Cerebellar cortex (tissue), 1 donor: Measurements from ENCODE around the gene ZNF674.
"Not testable (repeated sequence)": the region's sequence is repeated elsewhere in the genome, so short reads cannot be mapped to it uniquely, and the experiment has no call there.

ENCODE experiments used
- DNase-seq: peaks from one replicate; pipeline ENCODE4 v3.0.0-alpha.2; 2015; ENCODE audit warnings: low spot score

The ZNF674 gene

GRCh38 chrX:46569621-46570020 is 24.4 kb upstream of the ZNF674 start:
- no peak for DNase-seq

DNA sequence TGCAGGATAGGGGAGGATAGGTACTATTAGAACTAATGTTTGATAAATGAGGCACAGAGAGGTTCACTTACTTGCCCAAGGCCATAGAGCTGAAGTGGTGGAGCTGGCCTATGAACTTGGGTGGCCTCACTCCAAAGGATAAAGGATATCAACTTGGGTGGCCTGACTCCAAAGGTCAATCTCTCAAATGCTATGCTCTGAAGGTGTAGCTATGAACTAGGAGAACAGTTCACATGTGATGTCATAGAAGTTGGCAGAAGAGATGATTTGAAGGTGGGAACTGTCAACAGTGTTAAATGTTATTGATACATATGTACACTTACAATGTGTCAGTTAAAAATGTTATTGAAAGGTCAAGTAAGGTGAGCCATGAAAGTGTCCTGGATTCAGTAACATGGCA is 22.2 kb upstream of the ZNF674 start:
- no peak for DNase-seq

DNA sequence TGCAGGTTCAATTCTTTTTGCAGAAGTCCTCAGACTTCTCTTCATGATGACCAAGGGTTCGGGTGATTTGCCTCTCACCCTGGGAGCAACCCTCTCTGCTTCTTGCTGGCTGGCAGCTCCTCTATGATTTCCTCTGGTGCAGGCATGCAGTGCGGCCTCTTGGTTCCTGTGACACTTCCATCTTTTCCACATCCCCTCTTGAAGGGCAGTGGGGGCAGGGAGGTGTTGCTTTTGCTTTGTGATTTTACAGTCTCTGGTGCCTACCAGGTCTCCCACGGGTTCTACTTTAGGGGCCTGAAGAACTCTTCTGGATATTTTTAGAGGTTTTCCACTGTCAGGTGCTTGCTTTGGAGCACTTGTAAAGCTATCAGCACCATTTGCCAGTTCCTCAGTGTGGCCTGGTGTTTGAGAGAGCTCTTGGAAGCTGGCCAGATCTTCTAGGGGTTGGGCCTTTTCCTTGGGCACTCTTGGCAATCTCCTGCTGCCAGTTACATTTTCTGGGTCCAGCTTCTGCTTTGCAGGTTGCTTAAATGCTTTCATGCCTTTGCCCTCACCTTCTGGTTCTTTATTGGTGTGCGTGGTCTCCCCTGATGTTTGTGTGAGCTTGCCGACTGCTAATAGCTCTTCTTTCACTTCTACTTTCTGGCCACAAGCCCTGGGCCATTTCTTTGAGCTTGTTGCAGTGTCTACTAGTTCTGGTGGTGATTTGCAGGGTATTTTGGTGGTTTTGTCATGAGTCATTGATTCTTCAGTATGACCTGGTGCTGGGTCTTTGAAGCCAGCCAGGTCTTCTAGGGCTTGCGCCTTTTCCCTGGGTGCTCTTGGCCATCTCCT is 16.8 kb upstream of the ZNF674 start:
- peak; percentile 22 for DNase-seq

DNA sequence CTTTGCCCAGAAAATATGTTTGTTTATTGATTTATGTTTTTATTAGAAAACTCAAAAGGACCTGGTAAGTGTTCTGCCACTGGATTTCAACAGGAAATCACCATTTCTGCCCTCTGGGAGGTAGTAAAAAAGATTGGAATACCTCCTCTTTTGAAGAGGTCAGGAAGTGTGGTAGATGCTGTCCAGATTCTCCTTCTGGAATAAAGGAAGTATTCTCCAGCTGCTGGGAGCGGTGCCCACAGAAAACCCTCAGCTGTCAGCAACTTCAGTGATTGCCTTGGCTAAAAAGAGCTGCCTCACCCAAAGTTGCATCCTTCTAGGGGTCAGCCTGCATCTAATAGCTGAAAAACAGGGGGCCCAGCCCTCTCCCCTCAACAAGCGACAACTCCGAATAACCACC is 13.8 kb upstream of the ZNF674 start:
- no peak for DNase-seq

DNA sequence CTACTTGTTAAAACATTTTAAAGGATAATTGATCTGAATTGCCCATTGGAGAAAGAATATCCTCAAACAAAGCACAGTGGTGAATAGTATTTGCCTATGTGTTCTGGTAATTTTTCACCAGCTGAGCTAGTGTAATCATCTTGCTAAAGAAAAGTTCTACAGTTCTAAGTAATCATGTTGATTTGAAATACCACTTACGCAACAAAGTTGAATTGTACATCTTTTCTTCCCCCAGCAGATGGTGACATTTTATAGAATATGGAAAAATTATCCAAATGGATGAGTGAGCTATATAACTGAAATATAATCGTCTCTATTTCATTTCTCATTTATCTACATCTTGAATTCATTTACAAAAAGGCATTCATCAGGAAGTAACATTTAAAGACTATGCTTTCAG is 9.7 kb upstream of the ZNF674 start:
- no peak for DNase-seq

DNA sequence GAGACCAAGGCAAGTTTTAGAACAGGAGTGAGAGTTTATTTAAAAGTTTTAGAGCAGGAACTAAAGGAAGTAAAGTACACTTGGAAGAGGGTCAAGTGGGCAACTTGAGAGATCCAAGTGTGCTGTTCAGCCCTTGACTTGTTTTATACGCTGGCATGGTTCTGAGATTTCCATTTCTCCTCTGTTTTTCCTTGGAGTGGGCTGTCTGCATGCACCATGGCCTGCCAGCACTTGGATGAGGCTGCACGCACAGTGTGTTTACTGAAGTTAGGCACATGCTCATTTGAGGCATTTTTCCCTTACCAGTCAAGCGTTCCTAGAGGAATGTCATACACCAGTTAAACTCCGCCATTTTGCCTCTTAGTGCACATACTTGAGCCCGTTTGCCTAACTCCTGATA is 8.7 kb upstream of the ZNF674 start:
- no peak for DNase-seq

GRCh38 chrX:46551494-46552128 is 6.4 kb upstream of the ZNF674 start:
- no peak for DNase-seq

DNA sequence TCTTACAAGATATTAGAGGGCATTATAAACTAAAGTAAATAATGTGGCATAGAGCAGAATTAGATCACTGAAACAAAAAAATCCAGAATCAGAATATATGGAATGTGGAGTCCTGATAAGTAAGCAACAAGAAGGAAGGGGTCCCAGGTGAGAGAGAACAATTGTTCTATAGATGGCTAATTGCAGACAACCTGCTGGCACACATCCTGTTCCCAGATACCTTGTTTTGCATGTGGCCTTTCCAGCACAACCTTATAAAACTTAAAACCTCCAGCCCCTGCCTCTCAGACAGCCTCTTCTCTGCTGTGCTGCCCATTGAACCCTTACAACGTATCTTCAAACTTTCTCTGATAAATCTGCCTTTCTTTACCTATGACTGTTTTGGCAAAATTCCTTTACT is 4.7 kb upstream of the ZNF674 start:
- DNase-seq: no peak

DNA sequence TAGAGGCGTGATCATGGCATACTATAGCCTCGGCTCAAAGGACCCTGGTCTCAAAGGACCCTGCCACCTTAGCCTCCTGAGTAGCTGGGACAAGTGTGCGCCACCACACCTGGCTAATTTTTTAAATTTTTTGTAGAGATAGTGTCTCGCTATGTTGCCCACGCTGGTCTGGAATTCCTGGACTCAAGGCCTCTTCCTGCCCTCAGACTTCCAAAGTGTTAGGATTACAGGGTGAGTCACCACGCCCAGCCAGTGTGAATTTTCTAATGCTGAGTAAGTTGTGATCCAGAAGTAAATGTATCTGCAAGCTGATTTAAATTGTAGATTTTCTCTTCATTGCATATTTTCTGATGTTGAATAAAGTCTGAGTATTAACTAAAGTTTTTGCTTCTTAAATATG is 2.6 kb upstream of the ZNF674 start:
- no peak for DNase-seq

- peak; percentile 1 for DNase-seq
Measured at GRCh38 chrX:46544527-46544926, 694 bp downstream of the ZNF674 start.

- DNase-seq: no peak
Measured at GRCh38 chrX:46543441-46543840, 1.8 kb downstream of the ZNF674 start.

- no peak for DNase-seq
Measured at GRCh38 chrX:46531442-46531841, 13.8 kb downstream of the ZNF674 start.

DNA sequence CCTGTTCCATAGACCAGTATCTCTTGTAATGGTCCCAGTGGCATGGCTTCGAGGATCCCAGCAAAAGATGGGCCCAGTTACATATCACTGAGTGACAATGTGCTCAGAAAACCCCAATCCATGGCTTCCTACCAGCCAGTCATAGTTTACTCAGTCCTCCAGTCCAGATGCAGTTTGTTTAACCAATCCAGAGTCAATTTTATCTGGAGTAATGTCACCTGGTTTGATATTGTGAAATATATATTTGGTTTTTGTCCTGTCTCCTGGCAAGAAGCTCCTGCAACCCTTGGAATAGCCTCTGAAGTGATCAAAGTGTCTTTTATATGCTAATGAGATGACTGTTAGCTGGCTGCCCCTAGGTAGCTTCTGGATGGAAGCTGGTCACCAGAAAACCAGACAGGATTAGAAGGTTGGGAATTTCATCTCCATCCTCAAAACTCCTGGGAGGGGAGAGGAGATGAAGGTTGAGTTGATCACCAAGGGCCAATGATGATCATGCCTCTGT is 14.8 kb downstream of the ZNF674 start:
- not testable (repeated sequence) for DNase-seq

DNA sequence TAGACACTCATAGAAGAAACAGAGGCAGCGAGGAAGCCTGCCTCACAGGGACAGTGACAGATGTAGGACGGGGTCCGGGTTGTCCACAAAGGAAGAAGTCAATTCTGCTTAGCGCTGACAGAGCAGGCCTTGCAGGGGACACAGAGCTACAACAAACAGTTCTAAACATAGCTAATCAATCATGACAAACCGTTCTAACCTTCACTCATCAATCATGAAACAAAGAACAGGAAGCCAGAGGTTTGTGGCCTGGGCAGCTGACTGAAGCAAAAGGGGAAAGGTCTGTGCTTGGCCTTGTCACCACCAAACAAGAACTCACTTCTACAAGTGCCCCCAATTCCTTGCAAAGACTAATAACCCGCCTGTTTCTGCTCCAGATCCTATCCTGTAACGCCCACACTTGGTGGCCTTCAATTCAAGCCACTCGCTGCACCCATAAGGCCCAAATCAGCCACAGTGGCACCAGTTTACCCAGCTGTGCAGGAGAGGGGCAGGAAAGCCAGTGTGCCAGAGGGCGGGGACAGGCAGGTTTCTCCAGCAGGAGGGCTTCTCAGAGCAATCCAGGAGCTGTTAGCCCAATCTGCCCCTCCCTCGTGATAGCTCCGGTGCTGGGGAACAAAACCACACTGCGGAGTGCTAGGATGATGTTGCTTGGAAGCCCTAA is 15.3 kb downstream of the ZNF674 start:
- not testable (repeated sequence) for DNase-seq

GRCh38 chrX:46528640-46529039 is 16.6 kb downstream of the ZNF674 start:
- DNase-seq: not testable (repeated sequence)

GRCh38 chrX:46506076-46506475 is 39.1 kb downstream of the ZNF674 start:
- DNase-seq: no peak

- no peak for DNase-seq
Measured at GRCh38 chrX:46502848-46503247, 42.4 kb downstream of the ZNF674 start.

- DNase-seq: no peak
Measured at GRCh38 chrX:46500054-46500453, 45.2 kb downstream of the ZNF674 start.

DNA sequence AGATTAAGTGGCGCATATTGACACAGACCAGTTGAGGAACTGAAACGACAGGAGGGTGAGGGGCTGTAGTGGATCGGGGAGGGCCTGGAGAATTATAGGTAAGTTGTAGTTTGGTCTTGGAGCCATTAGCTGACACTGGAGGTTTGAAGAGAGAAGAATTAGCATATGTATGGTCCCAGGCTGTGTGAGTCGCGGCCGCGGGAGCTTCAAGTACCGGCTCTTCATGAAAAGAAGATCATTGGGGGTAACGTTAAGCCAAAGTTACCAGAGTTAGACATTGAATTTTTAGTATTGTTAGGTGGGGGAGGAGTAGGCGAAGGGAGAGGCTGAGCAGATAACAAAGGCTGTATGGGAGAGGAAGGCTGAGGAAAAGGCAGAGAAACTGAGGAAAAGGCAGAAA is 56.5 kb downstream of the ZNF674 start:
- no peak for DNase-seq

- DNase-seq: no peak
Measured at GRCh38 chrX:46485897-46486296, 59.3 kb downstream of the ZNF674 start.

DNA sequence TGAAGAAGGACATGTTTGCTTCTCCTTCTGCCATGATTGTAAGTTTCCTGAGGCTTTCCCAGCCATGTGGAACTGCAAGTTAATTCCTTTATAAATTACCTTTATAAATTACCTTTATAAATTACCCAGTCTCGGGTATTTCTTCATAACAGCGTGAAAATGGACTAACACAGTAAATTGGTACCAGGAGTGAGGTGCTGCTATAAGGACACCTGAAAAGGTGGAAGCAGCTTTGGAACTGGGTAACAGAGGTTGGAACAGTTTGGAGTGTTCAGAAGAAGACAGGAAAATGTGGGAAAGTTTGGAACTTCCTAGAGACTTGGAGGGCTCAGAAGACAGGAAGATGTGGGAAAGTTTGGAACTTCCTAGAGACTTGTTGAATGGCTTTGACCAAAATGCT is 66.6 kb downstream of the ZNF674 start:
- not testable (repeated sequence) for DNase-seq

DNA sequence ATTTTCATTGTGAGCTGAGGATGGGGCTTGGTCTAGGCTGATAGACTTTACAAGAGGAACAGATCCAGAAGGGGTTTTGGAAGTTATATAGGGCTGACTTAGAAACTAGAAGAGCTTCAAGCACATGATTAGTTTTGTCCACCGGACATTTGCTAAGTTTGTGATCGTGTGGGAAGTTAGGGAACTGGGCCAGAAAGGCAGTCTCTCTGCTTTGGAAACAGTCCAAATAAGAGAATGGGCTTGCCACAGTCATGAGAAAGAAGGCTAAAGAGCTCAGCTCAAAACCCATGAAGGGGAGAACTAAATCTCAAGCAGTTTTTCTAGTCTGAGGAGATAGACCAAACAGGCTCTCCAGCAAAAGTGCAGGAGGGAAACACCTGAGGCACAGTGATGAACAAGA is 67.8 kb downstream of the ZNF674 start:
- no peak for DNase-seq

- no peak for DNase-seq
Measured at GRCh38 chrX:46465203-46465602, 80.0 kb downstream of the ZNF674 start.
